ENCODE results near the gene PXYLP1. TPM values are rescaled to one million over a fixed set of nuclear protein-coding genes. Genes with fewer than 3 reads are reported as not detected.

The PXYLP1 gene
- total RNA-seq, 2 experiments from 2014 or later, result 21.2 to 22.6 TPM

DNA sequence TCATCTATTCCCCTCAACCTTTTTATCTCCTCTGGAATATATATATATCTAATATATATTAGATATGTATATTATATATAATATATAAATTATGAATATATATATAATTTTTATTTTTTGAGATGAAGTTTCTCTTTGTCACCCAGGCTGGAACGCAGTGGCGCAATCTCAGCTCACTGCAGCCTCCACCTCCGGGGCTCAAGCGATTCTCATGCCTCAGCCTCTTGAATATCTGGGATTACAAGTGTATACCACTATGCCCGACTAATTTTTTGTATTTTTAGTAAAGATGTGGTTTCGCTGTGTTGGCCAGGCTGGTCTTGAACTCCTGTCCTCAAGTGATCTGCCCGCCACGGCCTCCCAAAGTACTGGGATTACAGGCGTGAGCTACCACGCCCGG, 22.2 kb downstream of the PXYLP1 start:
- Mint-ChIP-seq H3K9me3 (no peaks in the 10 kb centered on the region), H3K27ac (peak overlapping the region; percentile 6), H3K36me3 (ENCODE audit: low read depth) (peaks cover 10% of the 10 kb centered on the region), H3K27me3 (no peaks in the 10 kb centered on the region), H3K4me1 (ENCODE audit: low read depth) (peaks cover 48% of the 10 kb centered on the region), H3K4me3 (no peak overlapping the region)
- TF ChIP-seq, protein P1, sequence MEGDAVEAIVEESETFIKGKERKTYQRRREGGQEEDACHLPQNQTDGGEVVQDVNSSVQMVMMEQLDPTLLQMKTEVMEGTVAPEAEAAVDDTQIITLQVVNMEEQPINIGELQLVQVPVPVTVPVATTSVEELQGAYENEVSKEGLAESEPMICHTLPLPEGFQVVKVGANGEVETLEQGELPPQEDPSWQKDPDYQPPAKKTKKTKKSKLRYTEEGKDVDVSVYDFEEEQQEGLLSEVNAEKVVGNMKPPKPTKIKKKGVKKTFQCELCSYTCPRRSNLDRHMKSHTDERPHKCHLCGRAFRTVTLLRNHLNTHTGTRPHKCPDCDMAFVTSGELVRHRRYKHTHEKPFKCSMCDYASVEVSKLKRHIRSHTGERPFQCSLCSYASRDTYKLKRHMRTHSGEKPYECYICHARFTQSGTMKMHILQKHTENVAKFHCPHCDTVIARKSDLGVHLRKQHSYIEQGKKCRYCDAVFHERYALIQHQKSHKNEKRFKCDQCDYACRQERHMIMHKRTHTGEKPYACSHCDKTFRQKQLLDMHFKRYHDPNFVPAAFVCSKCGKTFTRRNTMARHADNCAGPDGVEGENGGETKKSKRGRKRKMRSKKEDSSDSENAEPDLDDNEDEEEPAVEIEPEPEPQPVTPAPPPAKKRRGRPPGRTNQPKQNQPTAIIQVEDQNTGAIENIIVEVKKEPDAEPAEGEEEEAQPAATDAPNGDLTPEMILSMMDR (IDR thresholded peaks at IDR 0.05), result no peak
- ChIA-PET CTCF (interaction anchor here (4.0 kb wide), 1 partner anchor 21 kb away, joined by 44 read pairs; the partner anchor contains the start of gene PXYLP1), POLR2A (interaction anchor here (1.3 to 5.5 kb wide), 3 partner anchors 13 to 22 kb away, joined by 3 to 56 read pairs (median 42); partner anchors contain the start of gene PXYLP1)
- DNase-seq (no peak), ATAC-seq (ENCODE audit: poor library complexity) (no peak)
- H3K27me3 ChIP-seq (ENCODE audit: control insufficient read depth in 1 of 2, insufficient read depth in 2 of 2, low read length in 2 of 2), result no peaks in the 10 kb centered on the region
- no peak overlapping the region for H3K4me3 ChIP-seq (ENCODE audit: low read length)
- peaks cover 12% of the 10 kb centered on the region for H3K4me1 ChIP-seq (ENCODE audit: insufficient read depth, low read length)
- H3K27ac ChIP-seq (ENCODE audit: low read depth in 1 of 2, low read length in 2 of 2), result no peak overlapping the region
- H3K9me3 ChIP-seq (ENCODE audit: control insufficient read depth in 1 of 2, insufficient read depth in 1 of 2, low read length in 2 of 2), result no peaks in the 10 kb centered on the region
- H3K36me3 ChIP-seq (ENCODE audit: insufficient read depth, low read length), result peaks cover 4% of the 10 kb centered on the region
- intact Hi-C loops (cut with DNase I, micrococcal nuclease), result loop anchor here in 1 of 2 experiments (1.0 kb wide), 1 partner anchor 21 kb away; no protein-coding TSS in a partner anchor

DNA sequence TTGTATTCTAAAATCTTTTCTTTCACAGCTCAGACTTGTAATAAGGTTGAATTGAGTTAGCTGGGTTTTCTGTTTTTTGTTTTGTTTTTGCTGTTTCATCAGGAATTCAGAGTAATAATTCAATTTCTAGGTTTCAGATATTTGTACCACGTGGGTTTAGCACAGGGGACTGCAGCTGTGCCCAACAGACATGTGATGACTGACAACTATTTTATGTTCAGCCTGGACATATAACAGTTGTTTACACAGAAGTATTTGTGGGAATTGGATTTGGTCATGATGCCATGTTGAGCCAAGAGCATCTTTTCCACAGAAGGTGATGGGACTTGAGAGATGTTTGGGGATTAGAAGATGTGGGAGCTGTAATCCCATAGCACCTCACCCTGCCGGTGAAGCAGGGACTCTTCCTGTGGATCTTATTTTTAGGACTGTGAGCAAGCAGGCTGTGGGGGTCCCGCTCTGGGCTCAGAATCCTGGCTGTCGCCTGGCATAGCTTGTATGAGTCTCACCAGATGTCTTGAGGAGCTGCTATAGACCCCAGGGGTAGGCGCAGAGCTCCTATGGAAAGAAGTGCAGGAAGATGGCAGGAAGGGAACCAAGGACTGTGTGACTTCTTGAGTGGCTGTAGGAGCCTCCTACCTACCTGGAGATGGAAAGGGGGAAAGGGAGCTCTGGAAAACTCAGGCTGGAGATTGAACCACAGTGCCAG, 23.7 kb downstream of the PXYLP1 start:
- H3K27ac ChIP-seq (ENCODE audit: low read depth in 1 of 2, low read length in 2 of 2), result no peak overlapping the region
- H3K4me1 ChIP-seq (ENCODE audit: insufficient read depth, low read length), result peaks cover 12% of the 10 kb centered on the region
- Mint-ChIP-seq H3K27ac (peak overlapping the region; percentile 69), H3K36me3 (ENCODE audit: low read depth) (peaks cover 25% of the 10 kb centered on the region), H3K4me3 (no peak overlapping the region), H3K4me1 (ENCODE audit: low read depth) (peaks cover 56% of the 10 kb centered on the region), H3K9me3 (no peaks in the 10 kb centered on the region), H3K27me3 (no peaks in the 10 kb centered on the region)
- intact Hi-C loops (cut with DNase I, micrococcal nuclease), result loop anchor here in 1 of 2 experiments (5.0 kb wide), 1 partner anchor 63 kb away; no protein-coding TSS in a partner anchor
- TF ChIP-seq, protein P1 (IDR thresholded peaks at IDR 0.05), result no peak
- H3K9me3 ChIP-seq (ENCODE audit: control insufficient read depth in 1 of 2, insufficient read depth in 1 of 2, low read length in 2 of 2), result no peaks in the 10 kb centered on the region
- no peaks in the 10 kb centered on the region for H3K27me3 ChIP-seq (ENCODE audit: control insufficient read depth in 1 of 2, insufficient read depth in 2 of 2, low read length in 2 of 2)
- POLR2A ChIA-PET, result interaction anchor here (1.1 to 5.5 kb wide), 6 partner anchors 9 to 23 kb away, joined by 3 to 56 read pairs (median 4); partner anchors contain the start of gene PXYLP1
- CTCF ChIA-PET, result interaction anchor here (1.0 to 4.0 kb wide), 6 partner anchors 17 to 255 kb away, joined by 3 to 44 read pairs (median 4); partner anchors contain the start of gene PXYLP1
- H3K36me3 ChIP-seq (ENCODE audit: insufficient read depth, low read length), result peaks cover 8% of the 10 kb centered on the region
- DNase-seq (no peak), ATAC-seq (ENCODE audit: poor library complexity) (no peak)
- H3K4me3 ChIP-seq (ENCODE audit: low read length), result no peak overlapping the region

DNA sequence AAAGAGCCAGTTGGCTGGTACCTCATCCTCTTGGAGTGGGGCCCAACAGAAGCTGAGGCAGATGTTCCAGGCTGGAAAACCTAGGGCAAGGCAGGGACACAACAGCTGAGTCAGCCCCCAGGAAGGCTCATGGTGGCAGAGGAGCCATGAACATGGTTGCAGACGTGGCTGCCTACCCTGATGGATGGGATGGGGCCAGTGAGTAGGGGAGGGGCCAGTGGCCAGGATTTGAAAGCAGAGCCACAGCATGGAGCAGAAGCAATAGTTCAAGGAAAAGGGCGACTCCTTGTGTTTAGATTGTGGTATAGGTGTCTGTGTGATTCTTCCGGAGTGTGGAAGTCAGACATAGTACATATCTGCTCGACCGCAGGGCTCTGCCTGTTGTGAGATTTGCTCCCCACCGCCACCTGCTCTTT, 24.2 kb downstream of the PXYLP1 start:
- no peaks in the 10 kb centered on the region for H3K9me3 Mint-ChIP-seq
- H3K36me3 ChIP-seq (ENCODE audit: insufficient read depth, low read length), result peaks cover 14% of the 10 kb centered on the region
- ChIA-PET CTCF (interaction anchor here (1.4 to 4.0 kb wide), 5 partner anchors 18 to 256 kb away, joined by 3 to 44 read pairs (median 6); partner anchors contain the start of gene PXYLP1), POLR2A (interaction anchor here (1.1 to 5.5 kb wide), 6 partner anchors 9 to 24 kb away, joined by 3 to 56 read pairs (median 4); partner anchors contain the start of gene PXYLP1)
- no peaks in the 10 kb centered on the region for H3K27me3 Mint-ChIP-seq
- H3K9me3 ChIP-seq (ENCODE audit: control insufficient read depth in 1 of 2, insufficient read depth in 1 of 2, low read length in 2 of 2), result no peaks in the 10 kb centered on the region
- intact Hi-C loops (cut with DNase I, micrococcal nuclease), result loop anchor here (1.0 to 5.0 kb wide), 3 partner anchors 17 to 64 kb away; partner anchors contain the start of gene PXYLP1 (in 1 of the 2)
- peak in 9 of 14 experiments; percentile 15 to 83 (median 52) for DNase-seq
- no peak overlapping the region for H3K27ac ChIP-seq (ENCODE audit: low read depth in 1 of 2, low read length in 2 of 2)
- no peak overlapping the region for H3K4me3 ChIP-seq (ENCODE audit: low read length)
- TF ChIP-seq, protein P1 (IDR thresholded peaks at IDR 0.05), result peak; percentile 64
- peak; percentile 97 for ATAC-seq (ENCODE audit: poor library complexity)
- H3K4me1 ChIP-seq (ENCODE audit: insufficient read depth, low read length), result peaks cover 15% of the 10 kb centered on the region
- no peaks in the 10 kb centered on the region for H3K27me3 ChIP-seq (ENCODE audit: control insufficient read depth in 1 of 2, insufficient read depth in 2 of 2, low read length in 2 of 2)
- peaks cover 56% of the 10 kb centered on the region for H3K4me1 Mint-ChIP-seq (ENCODE audit: low read depth)
- H3K36me3 Mint-ChIP-seq (ENCODE audit: low read depth), result peaks cover 26% of the 10 kb centered on the region
- no peak overlapping the region for H3K4me3 Mint-ChIP-seq
- peak overlapping the region; percentile 69 for H3K27ac Mint-ChIP-seq
